ENCODE data around the gene ZAP70. TPM values are rescaled to one million over a fixed set of nuclear protein-coding genes. Genes with fewer than 3 reads are reported as not detected.
"Not testable (repeated sequence)": the region's sequence is repeated elsewhere in the genome, so short reads cannot be mapped to it uniquely, and the experiment has no call there.

ZAP70 gene
- total RNA-seq, 1 experiment from 2014 or later, result not detected

DNA sequence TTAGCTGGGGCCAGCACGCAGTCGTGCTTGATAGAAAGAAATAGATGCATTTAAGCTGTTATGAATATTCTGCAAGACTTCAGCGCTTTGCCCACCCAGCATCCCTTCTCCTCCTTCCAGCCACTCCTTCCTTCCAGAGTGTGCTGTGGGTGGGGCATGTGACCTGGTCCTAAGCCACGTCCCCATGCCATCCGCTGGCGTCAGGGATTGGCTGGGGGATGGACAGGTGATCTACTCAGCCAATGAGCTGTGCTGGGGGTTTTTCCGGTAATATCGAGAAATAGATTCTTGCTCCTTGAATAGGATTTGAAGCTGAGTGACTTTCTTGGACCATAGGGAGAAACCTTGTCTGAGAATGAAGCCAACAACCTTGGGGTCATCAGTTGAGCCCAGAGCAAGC lies 4.8 kb upstream of the ZAP70 start:
- H3K4me1 ChIP-seq (replicated peaks; ENCODE audit: insufficient read depth), result 0 out of 2 replicates have a peak, but pooled peaks cover 5% of the 10 kb centered on the region
- DNase-seq, result no peak
- H3K79me2 ChIP-seq (ENCODE audit: low read depth), result no peaks in the 10 kb centered on the region
- peaks cover 19% of the 10 kb centered on the region; the same call in 1 of the 2 replicates for H3K27me3 ChIP-seq (ENCODE audit: insufficient read depth, low read depth)
- H3F3A ChIP-seq (ENCODE audit: insufficient read depth, low read depth), result no peaks in the 10 kb centered on the region
- ChIA-PET POLR2A (ENCODE audit: unreplicated experiment) (interaction anchor here (0.5 kb wide), 1 partner anchor 1321 kb away, joined by 8 read pairs; no protein-coding TSS in a partner anchor), CTCF (interaction anchor here (1.3 kb wide), 1 partner anchor 9 kb away, joined by 3 read pairs; no protein-coding TSS in a partner anchor)
- intact Hi-C loops (cut with micrococcal nuclease; ENCODE audit: unreplicated experiment), result no loop called here
- H3K36me3 ChIP-seq (ENCODE audit: low read depth), result no peaks in the 10 kb centered on the region
- no peaks in the 10 kb centered on the region for H3K9me2 ChIP-seq (ENCODE audit: insufficient read depth)
- TF ChIP-seq EZH2 (IDR thresholded peaks at IDR 0.05; ENCODE audit: low read depth), result no peak
- TF ChIP-seq, protein P1, sequence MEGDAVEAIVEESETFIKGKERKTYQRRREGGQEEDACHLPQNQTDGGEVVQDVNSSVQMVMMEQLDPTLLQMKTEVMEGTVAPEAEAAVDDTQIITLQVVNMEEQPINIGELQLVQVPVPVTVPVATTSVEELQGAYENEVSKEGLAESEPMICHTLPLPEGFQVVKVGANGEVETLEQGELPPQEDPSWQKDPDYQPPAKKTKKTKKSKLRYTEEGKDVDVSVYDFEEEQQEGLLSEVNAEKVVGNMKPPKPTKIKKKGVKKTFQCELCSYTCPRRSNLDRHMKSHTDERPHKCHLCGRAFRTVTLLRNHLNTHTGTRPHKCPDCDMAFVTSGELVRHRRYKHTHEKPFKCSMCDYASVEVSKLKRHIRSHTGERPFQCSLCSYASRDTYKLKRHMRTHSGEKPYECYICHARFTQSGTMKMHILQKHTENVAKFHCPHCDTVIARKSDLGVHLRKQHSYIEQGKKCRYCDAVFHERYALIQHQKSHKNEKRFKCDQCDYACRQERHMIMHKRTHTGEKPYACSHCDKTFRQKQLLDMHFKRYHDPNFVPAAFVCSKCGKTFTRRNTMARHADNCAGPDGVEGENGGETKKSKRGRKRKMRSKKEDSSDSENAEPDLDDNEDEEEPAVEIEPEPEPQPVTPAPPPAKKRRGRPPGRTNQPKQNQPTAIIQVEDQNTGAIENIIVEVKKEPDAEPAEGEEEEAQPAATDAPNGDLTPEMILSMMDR (conservative IDR thresholded peaks at IDR 0.05), result no peak
- no peak overlapping the region for H3K4me2 ChIP-seq
- no peak overlapping the region for H2AFZ ChIP-seq
- H4K20me1 ChIP-seq (ENCODE audit: insufficient read depth), result no peaks in the 10 kb centered on the region
- no peaks in the 10 kb centered on the region for H3K9me3 ChIP-seq (ENCODE audit: insufficient read depth, low read depth)
- no peak overlapping the region for H3K4me3 ChIP-seq
- no TSS peak for BruUV-seq (replicated peaks)
- no peak overlapping the region for H3K27ac ChIP-seq

DNA sequence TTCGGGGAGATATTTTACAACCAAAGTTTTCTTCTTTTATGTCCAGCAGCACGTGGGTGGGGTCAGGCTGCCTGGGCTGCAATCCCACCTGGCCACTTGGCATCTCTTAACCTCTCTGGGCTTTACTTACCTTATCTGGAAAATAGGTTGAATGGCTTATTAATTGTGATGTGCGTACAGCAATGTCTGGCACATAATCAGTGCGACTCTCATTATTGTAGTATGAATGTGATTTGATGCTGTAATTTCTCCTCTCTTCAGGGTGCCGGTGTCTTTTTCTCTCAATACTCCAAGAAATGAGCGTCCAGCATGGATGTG lies 2.0 kb upstream of the ZAP70 start:
- Histone ChIP-seq H3K27me3 (ENCODE audit: insufficient read depth, low read depth) (peaks cover 13% of the 10 kb centered on the region; the same call in 1 of the 2 replicates), H3K9me2 (ENCODE audit: insufficient read depth) (no peaks in the 10 kb centered on the region), H3F3A (ENCODE audit: insufficient read depth, low read depth) (no peaks in the 10 kb centered on the region), H3K9me3 (ENCODE audit: insufficient read depth, low read depth) (no peaks in the 10 kb centered on the region), H3K79me2 (ENCODE audit: low read depth) (no peaks in the 10 kb centered on the region), H3K36me3 (ENCODE audit: low read depth) (no peaks in the 10 kb centered on the region), H3K4me3 (no peak overlapping the region), H3K4me1 (replicated peaks; ENCODE audit: insufficient read depth) (0 out of 2 replicates have a peak, but pooled peaks cover 5% of the 10 kb centered on the region), H3K27ac (no peak overlapping the region), H2AFZ (no peak overlapping the region), H3K4me2 (no peak overlapping the region), H4K20me1 (ENCODE audit: insufficient read depth) (no peaks in the 10 kb centered on the region)
- intact Hi-C loops (cut with micrococcal nuclease; ENCODE audit: unreplicated experiment), result loop anchor here (5.0 to 10.0 kb wide), 2 partner anchors 41 to 893 kb away; partner anchors contain the start of genes COA5 and UNC50
- TF ChIP-seq EZH2 (IDR thresholded peaks at IDR 0.05; ENCODE audit: low read depth), result no peak
- TF ChIP-seq, protein P1 (conservative IDR thresholded peaks at IDR 0.05), result no peak
- ChIA-PET CTCF (no interaction called here), POLR2A (ENCODE audit: unreplicated experiment) (no interaction called here)
- no TSS peak for BruUV-seq (replicated peaks)
- DNase-seq, result no peak

DNA sequence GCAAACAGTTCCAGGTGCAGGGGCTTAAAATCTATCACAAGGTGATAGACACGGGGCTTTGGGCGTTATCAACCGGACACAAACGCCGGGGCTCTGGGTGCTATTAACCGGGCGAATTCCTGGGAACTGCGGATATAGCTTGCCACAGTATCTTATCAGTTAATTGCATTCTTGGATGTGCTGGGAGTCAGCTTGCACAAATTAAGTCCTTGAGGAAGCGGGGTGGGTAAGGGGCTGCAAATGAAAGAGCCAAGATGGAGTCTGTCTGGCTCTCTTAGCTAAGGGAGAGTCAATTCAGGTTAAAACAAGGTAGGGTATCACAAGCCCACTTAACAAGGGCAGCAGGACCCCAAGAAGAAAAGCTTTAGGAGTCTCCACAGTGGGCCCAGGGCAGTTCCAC lies 1.2 kb upstream of the ZAP70 start:
- peaks cover 11% of the 10 kb centered on the region; the same call in 1 of the 2 replicates for H3K27me3 ChIP-seq (ENCODE audit: insufficient read depth, low read depth)
- H4K20me1 ChIP-seq (ENCODE audit: insufficient read depth); H3K36me3 ChIP-seq (ENCODE audit: low read depth); DNase-seq; H3K79me2 ChIP-seq (ENCODE audit: low read depth); H3K4me3 ChIP-seq; H3F3A ChIP-seq (ENCODE audit: insufficient read depth, low read depth); POLR2A ChIA-PET (ENCODE audit: unreplicated experiment); H3K27ac ChIP-seq; H2AFZ ChIP-seq; BruUV-seq (replicated peaks); CTCF ChIA-PET; H3K9me2 ChIP-seq (ENCODE audit: insufficient read depth); H3K4me2 ChIP-seq; H3K4me1 ChIP-seq (replicated peaks; ENCODE audit: insufficient read depth); H3K9me3 ChIP-seq (ENCODE audit: insufficient read depth, low read depth): not testable (repeated sequence)
- intact Hi-C loops (cut with micrococcal nuclease; ENCODE audit: unreplicated experiment), result loop anchor here (5.0 to 10.0 kb wide), 2 partner anchors 40 to 893 kb away; partner anchors contain the start of genes COA5 and UNC50
